ENCODE measurements around the gene PHLDB1.

DNA sequence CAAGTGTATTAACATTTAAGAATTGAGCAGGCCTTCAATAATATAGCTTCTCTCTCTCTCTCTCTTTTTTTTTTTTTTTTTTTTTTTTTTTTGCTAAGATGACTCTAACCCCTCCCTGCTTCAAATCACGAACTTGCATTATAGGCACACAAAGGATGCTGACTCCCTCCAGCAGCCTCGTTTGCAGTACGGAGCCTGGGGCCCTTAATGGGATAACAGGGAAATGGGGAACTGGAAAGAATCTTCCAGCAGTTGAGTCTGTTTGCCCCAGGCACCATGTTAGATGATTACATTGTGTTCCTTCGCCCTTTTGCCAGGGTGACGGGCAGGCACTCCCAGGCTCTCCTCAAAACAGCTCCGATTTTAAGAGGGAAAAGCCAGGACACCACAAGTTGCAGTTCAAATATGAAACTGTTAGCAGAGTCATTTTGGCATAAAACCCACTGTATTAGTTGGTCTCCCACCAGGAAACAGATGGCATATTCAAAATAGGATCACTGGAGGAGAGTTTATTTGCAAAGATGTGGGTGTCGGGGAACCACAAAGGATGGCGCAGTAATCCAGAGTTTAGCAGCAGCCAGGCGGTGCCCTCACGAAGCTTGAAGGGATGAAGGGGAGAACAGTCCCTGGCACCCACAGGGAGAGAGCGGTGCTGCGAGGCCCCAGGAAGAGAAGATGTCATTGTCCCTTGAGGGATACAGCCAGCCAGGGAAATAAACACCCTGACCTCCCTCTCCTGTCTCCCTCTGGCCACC lies 98.6 kb downstream of the PHLDB1 start:
- TF ChIP-seq POLR2A (IDR thresholded peaks at IDR 0.05) (no peak), EP300 (IDR thresholded peaks at IDR 0.05) (no peak)
- TF ChIP-seq, protein P1, sequence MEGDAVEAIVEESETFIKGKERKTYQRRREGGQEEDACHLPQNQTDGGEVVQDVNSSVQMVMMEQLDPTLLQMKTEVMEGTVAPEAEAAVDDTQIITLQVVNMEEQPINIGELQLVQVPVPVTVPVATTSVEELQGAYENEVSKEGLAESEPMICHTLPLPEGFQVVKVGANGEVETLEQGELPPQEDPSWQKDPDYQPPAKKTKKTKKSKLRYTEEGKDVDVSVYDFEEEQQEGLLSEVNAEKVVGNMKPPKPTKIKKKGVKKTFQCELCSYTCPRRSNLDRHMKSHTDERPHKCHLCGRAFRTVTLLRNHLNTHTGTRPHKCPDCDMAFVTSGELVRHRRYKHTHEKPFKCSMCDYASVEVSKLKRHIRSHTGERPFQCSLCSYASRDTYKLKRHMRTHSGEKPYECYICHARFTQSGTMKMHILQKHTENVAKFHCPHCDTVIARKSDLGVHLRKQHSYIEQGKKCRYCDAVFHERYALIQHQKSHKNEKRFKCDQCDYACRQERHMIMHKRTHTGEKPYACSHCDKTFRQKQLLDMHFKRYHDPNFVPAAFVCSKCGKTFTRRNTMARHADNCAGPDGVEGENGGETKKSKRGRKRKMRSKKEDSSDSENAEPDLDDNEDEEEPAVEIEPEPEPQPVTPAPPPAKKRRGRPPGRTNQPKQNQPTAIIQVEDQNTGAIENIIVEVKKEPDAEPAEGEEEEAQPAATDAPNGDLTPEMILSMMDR (IDR thresholded peaks at IDR 0.05), result no peak
